Loucy (cell line): Measurements from ENCODE around the gene ROR1.

Source experiments
- H2AFZ ChIP-seq: fragments of 200-600 bp; sonication (generic); 2 replicates; pipeline ENCODE4 v1.6.0; 2016; ENCODE audit warnings: antibody characterized with exemption, mild to moderate bottlenecking, low read length, moderate library complexity
- H3F3A ChIP-seq: fragments of 200-600 bp; 2 replicates; pipeline ENCODE4 v1.6.0; 2016; ENCODE audit warnings: antibody characterized with exemption, low read depth, mild to moderate bottlenecking
- H3K27me3 ChIP-seq: fragments of 200-600 bp; sonication (generic); 2 replicates; pipeline ENCODE4 v1.6.1; 2014; ENCODE audit warnings: low read length, mild to moderate bottlenecking; ENCODE audit not compliant: insufficient read depth, poor library complexity, severe bottlenecking
- H3K36me3 ChIP-seq: fragments of 200-600 bp; sonication (generic); 2 replicates; pipeline ENCODE4 v1.6.1; 2016; ENCODE audit warnings: low read length; ENCODE audit not compliant: insufficient read depth
- H3K4me1 ChIP-seq: fragments of 200-600 bp; sonication (generic); 2 replicates; pipeline ENCODE4 v1.5.1; 2014; ENCODE audit warnings: low read length, mild to moderate bottlenecking; ENCODE audit not compliant: insufficient read depth, poor library complexity, severe bottlenecking
- H3K4me2 ChIP-seq: fragments of 200-600 bp; sonication (generic); 2 replicates; pipeline ENCODE4 v1.6.0; 2014; ENCODE audit warnings: antibody characterized with exemption, low read length, low read depth, mild to moderate bottlenecking; ENCODE audit not compliant: poor library complexity, severe bottlenecking
- H3K4me3 ChIP-seq: fragments of 200-600 bp; sonication (generic); 2 replicates; pipeline ENCODE4 v1.5.1; 2014; ENCODE audit warnings: low read length, mild to moderate bottlenecking, mixed read lengths; ENCODE audit not compliant: poor library complexity, severe bottlenecking
- H3K79me2 ChIP-seq: fragments of 200-600 bp; sonication (generic); 2 replicates; pipeline ENCODE4 v1.6.1; 2014; ENCODE audit warnings: low read length; ENCODE audit not compliant: insufficient read depth
- H3K9ac ChIP-seq: fragments of 200-600 bp; sonication (generic); 2 replicates; pipeline ENCODE4 v1.6.0; 2014; ENCODE audit warnings: mild to moderate bottlenecking, low read depth, low read length, moderate library complexity; ENCODE audit not compliant: poor library complexity, severe bottlenecking
- H3K9me2 ChIP-seq: fragments of 200-600 bp; sonication (generic); replicated peaks from 2 replicates; pipeline ENCODE4 v1.6.1; 2016; ENCODE audit warnings: low read depth, low read length, mixed read lengths
- H3K9me3 ChIP-seq: fragments of 200-600 bp; sonication (generic); 2 replicates; pipeline ENCODE4 v1.6.1; 2014; ENCODE audit warnings: mild to moderate bottlenecking, antibody characterized with exemption, low read length, low read depth; ENCODE audit not compliant: insufficient read depth
- H4K20me1 ChIP-seq: fragments of 200-600 bp; sonication (generic); 2 replicates; pipeline ENCODE4 v1.6.0; 2014; ENCODE audit warnings: antibody characterized with exemption, low read length, mild to moderate bottlenecking; ENCODE audit not compliant: insufficient read depth, poor library complexity, severe bottlenecking
- CTCF ChIP-seq: fragments of 200-600 bp; sonication (generic); conservative IDR thresholded peaks from 2 replicates; pipeline ENCODE4 v1.5.1; 2014; ENCODE audit warnings: mild to moderate bottlenecking, antibody characterized with exemption, low read length
- EZH2phosphoT487 ChIP-seq: fragments of 200-600 bp; IDR thresholded peaks from 2 replicates; pipeline ENCODE4 v1.6.1; 2018; ENCODE audit warnings: antibody characterized with exemption, mild to moderate bottlenecking, moderate library complexity, borderline replicate concordance

ROR1 gene

GRCh38 chr1:63922848-63923247, 149.0 kb downstream of the ROR1 start:
- no peaks in the 10 kb centered on the region for H3K9me2 ChIP-seq
- no peaks in the 10 kb centered on the region for H3K36me3 ChIP-seq
- H3K4me1 ChIP-seq, result no peaks in the 10 kb centered on the region
- H3K27me3 ChIP-seq, result no peaks in the 10 kb centered on the region
- H3K9ac ChIP-seq, result no peak overlapping the region
- no peaks in the 10 kb centered on the region for H3F3A ChIP-seq
- H2AFZ ChIP-seq, result no peak overlapping the region
- H3K79me2 ChIP-seq, result no peaks in the 10 kb centered on the region
- TF ChIP-seq EZH2phosphoT487 (no peak), CTCF (no peak)
- H4K20me1 ChIP-seq, result no peaks in the 10 kb centered on the region
- no peak overlapping the region for H3K4me3 ChIP-seq
- no peaks in the 10 kb centered on the region for H3K9me3 ChIP-seq
- no peak overlapping the region for H3K4me2 ChIP-seq

- TF ChIP-seq CTCF (no peak), EZH2phosphoT487 (no peak)
Measured at GRCh38 chr1:63923302-63923701, 149.5 kb downstream of the ROR1 start.

GRCh38 chr1:63924600-63924999, 150.8 kb downstream of the ROR1 start:
- TF ChIP-seq EZH2phosphoT487, result no peak
- 0 out of 2 replicates have a peak, but pooled peaks have one; percentile 12 for TF ChIP-seq CTCF
- no peaks in the 10 kb centered on the region for H3K27me3 ChIP-seq
- H3K4me2 ChIP-seq, result no peak overlapping the region
- no peaks in the 10 kb centered on the region for H3K4me1 ChIP-seq
- H3K9me2 ChIP-seq, result no peaks in the 10 kb centered on the region
- no peaks in the 10 kb centered on the region for H3K79me2 ChIP-seq
- no peaks in the 10 kb centered on the region for H3K36me3 ChIP-seq
- no peaks in the 10 kb centered on the region for H3K9me3 ChIP-seq
- H3K4me3 ChIP-seq, result no peak overlapping the region
- no peak overlapping the region for H3K9ac ChIP-seq
- no peaks in the 10 kb centered on the region for H4K20me1 ChIP-seq
- no peaks in the 10 kb centered on the region for H3F3A ChIP-seq
- H2AFZ ChIP-seq, result no peak overlapping the region

More at GRCh38 chr1:63923302-63923701, 149.5 kb downstream of the ROR1 start:
- H2AFZ ChIP-seq, result no peak overlapping the region
- H3K4me2 ChIP-seq, result no peak overlapping the region
- H3F3A ChIP-seq, result no peaks in the 10 kb centered on the region
- H3K27me3 ChIP-seq, result no peaks in the 10 kb centered on the region
- H3K9me2 ChIP-seq, result no peaks in the 10 kb centered on the region
- no peaks in the 10 kb centered on the region for H3K36me3 ChIP-seq
- no peak overlapping the region for H3K4me3 ChIP-seq
- no peaks in the 10 kb centered on the region for H4K20me1 ChIP-seq
- no peaks in the 10 kb centered on the region for H3K4me1 ChIP-seq
- H3K79me2 ChIP-seq, result no peaks in the 10 kb centered on the region
- no peak overlapping the region for H3K9ac ChIP-seq
- H3K9me3 ChIP-seq, result no peaks in the 10 kb centered on the region
